Endothelial cell of umbilical vein (primary cell): ENCODE data around the gene ZNF326.

Experiments
- EZH2 ChIP-seq: IDR thresholded peaks from 2 replicates; pipeline ENCODE4 v1.6.1; 2012; ENCODE audit warnings: borderline replicate concordance, low read depth, mild to moderate bottlenecking, moderate library complexity, low read length, inconsistent platforms; ENCODE audit not compliant: severe bottlenecking
- POLR2A ChIP-seq: IDR thresholded peaks from 2 replicates; pipeline ENCODE4 v1.6.1; 2012; ENCODE audit warnings: low read depth, mild to moderate bottlenecking, control low read depth, low read length
- POLR2AphosphoS5 ChIP-seq: IDR thresholded peaks from 2 replicates; pipeline ENCODE4 v1.6.1; 2012; ENCODE audit warnings: low read depth, mild to moderate bottlenecking, control low read depth, low read length, moderate library complexity; ENCODE audit not compliant: insufficient read depth
- TF ChIP-seq, protein P1 (sequence below), 2 donors: IDR thresholded peaks; 1 replicate in 1 of 2; 2 replicates in 1 of 2; pipeline ENCODE4 v1.5.1; 2011; ENCODE audit warnings: low read length in 2 of 2, mild to moderate bottlenecking in 2 of 2, moderate library complexity in 2 of 2, control low read depth in 1 of 2, inconsistent platforms in 1 of 2, low read depth in 1 of 2; ENCODE audit not compliant: insufficient read depth in 1 of 2; ENCODE audit errors: extremely low read depth in 1 of 2

DNA sequence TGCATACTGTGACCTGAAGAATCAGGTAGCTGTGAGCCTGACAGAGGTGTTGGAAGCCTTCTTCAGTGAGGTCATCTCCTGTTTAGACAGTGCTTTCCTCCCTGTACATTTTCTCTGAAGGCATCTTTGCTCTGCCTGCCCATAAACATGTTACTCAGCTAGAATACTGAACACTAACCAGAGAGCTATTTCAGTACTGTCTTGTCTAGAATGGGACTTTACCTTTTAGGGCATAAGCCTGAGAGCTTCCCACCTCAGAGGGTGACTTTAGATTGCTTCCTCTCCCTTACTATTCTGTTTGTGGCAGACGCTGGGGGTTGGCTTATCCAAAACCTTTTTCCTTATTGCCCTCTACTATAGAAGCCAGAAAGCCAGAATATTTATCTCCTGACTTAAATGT is 23.3 kb upstream of the ZNF326 start:
- TF ChIP-seq, protein P1, sequence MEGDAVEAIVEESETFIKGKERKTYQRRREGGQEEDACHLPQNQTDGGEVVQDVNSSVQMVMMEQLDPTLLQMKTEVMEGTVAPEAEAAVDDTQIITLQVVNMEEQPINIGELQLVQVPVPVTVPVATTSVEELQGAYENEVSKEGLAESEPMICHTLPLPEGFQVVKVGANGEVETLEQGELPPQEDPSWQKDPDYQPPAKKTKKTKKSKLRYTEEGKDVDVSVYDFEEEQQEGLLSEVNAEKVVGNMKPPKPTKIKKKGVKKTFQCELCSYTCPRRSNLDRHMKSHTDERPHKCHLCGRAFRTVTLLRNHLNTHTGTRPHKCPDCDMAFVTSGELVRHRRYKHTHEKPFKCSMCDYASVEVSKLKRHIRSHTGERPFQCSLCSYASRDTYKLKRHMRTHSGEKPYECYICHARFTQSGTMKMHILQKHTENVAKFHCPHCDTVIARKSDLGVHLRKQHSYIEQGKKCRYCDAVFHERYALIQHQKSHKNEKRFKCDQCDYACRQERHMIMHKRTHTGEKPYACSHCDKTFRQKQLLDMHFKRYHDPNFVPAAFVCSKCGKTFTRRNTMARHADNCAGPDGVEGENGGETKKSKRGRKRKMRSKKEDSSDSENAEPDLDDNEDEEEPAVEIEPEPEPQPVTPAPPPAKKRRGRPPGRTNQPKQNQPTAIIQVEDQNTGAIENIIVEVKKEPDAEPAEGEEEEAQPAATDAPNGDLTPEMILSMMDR (IDR thresholded peaks at IDR 0.05; ENCODE audit: extremely low read depth in 1 of 2, insufficient read depth in 1 of 2, low read depth in 1 of 2, low read length in 2 of 2) = no peak
- no peak for TF ChIP-seq POLR2A
- TF ChIP-seq POLR2AphosphoS5 = no peak
- no peak for TF ChIP-seq EZH2
